ENCODE results near the gene KCNJ11. TPM values are rescaled to one million over a fixed set of nuclear protein-coding genes. Genes with fewer than 3 reads are reported as not detected.

KCNJ11 gene
- total RNA-seq, 1 donor from 2014 or later, result 8.7 TPM

- DNase-seq (ENCODE audit: low read depth), result no peak
These were observed 20.2 kb upstream of the KCNJ11 start for GRCh38 chr11:17408641-17409040.

DNA sequence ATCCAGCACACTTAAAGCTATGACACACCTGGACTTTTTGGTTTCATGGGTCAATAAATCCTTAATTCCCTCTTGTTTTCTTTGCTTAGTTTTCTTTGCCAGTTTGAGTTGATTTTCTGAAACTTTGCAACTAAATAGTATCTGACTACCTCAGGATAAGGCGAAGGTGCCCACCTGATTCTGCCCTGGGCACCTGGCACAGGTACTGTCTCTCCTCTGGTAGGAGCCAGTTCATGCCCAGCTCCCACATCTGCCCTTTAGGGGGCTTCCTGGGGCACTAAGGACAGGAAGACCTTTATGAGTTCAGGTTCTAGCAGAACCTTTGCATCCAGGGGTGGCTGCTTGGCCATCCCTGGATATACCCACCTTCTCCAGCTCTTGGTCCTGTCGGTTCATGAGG lies 19.6 kb upstream of the KCNJ11 start:
- no peak for DNase-seq (ENCODE audit: low read depth)

GRCh38 chr11:17407575-17407974 lies 19.1 kb upstream of the KCNJ11 start:
- no peak for DNase-seq (ENCODE audit: low read depth)

GRCh38 chr11:17406818-17407149 lies 18.3 kb upstream of the KCNJ11 start:
- DNase-seq (ENCODE audit: low read depth), result no peak

DNA sequence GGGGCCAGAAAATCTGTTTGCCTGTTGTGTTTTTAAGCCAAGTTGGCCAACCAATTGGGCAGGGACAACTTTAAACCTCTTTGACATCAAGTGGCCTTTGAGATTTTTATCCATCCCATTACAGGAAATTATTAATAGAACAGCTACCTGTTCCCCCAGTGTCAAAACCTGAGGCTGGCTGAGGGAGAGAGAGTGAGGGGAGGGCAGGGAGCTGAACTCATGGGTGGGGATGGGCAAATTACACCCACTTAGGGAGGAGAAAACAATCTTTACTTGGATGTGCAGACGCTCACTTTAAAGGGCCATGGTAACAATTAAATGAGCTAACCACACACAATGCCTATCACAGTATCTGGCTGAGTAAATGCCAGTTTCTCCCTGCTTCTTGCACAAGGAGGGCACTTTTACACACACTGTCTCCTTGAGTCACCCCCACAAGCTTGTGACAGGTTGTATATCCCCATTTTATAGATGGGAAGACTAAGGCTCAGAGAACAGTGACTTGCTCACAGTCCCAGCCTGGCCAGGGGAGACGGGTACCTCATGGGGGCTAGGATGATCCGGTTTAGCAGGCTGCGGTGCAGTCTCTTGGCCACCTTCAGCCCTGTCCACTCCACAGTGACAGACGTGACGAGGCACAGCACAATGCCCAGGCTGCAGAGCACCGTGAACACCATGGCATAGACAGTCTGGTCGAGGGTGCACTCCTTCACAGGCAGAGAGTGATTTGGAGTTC lies 17.8 kb upstream of the KCNJ11 start:
- no peak for DNase-seq (ENCODE audit: low read depth)

GRCh38 chr11:17405232-17406005 lies 17.0 kb upstream of the KCNJ11 start:
- DNase-seq (ENCODE audit: low read depth), result peak; percentile 95

DNA sequence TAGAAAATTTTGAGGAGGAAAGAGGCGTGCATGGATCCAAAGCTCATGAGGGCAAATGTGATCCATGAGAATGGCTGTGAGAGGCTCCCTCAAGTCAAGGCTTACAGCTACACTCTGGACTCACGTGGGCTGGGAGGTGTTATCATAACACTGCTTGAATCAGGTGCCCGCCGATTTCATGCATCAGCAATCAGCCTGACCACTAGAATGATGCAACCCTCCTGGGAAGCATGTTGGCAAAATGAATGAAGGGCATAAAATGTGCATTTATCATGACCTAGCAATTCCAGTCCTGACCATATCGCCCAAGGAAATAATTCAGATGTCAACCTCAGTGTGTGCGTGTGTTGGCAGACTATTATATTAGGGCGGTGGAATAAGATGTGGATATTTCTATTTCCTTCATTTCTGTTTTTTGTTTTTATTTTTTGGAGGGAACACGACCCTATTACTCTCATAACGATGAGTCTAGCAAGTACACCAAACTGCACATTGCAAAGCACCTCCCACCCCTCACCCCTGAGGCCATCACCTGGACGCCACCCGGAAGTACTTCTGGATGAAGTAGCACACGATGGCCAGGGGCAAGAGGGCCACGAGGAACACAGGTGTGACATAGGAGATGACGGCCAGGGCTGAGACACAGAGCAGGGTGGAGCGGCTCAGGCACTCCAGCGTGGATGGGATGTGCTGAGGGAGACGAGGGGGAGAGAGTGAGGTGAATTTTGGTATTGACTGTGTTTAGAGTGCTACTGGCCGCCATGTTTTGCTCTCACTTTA lies 15.7 kb upstream of the KCNJ11 start:
- DNase-seq (ENCODE audit: low read depth), result peak; percentile 39

DNA sequence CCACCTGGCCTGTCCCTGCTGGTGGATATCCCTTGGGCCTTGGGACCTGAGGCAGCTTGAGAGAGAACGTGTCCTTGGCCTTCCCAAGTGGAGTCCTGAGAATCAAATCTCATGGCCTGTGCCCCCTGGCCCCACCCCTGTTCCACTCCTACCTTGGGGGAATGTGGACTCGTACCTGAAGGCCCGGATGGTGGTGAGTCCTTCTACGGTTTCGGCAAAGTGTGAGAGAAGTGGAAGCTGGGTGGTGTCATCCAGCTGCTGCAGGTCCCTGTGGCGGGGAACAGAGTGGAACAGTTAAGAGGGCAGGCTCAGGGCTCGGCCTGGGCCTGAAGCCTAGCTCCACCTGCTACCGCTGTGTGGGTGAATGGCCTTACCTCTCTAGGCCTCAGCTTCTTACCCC lies 14.0 kb upstream of the KCNJ11 start:
- DNase-seq (ENCODE audit: low read depth), result no peak

GRCh38 chr11:17401841-17402240 lies 13.4 kb upstream of the KCNJ11 start:
- DNase-seq (ENCODE audit: low read depth), result no peak

GRCh38 chr11:17401316-17401715 lies 12.9 kb upstream of the KCNJ11 start:
- DNase-seq (ENCODE audit: low read depth), result peak; percentile 55

DNA sequence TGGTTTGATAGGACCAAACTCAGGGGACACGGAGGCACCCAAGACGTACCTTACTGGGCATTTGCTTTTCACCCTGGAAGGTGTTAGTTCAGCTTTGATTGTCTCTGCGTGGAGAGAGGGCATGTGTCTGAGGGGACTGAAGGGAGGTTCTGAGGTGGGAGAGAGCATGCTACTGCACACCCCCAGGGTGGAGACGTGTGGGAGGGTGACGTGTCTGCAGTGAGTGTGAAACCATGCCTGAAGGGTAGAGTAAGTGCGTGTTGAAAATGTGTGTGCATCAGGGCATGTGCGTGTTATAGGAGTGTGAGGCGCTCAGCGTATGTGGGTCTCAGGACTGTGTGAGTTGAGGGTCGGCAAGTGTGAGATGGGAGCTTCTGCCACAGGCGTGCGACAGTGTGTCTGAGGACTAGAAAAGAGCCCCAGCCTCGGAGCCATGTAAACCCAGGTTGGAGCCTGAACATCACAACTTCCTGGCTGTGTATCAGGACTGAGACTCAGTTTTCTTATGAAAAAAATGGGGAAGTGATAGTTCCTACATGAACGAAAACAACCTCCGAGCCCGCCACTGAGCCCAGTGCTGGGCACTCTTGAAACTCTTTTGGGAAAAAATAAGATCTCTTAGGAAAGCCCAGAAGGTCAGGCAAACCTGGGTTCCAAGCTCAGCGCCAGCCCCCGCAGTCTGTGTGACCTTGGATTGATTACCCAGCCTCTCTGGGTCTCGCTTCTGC lies 11.8 kb upstream of the KCNJ11 start:
- DNase-seq (ENCODE audit: low read depth), result no peak

- no peak for DNase-seq (ENCODE audit: low read depth)
These were observed 10.8 kb upstream of the KCNJ11 start for GRCh38 chr11:17399236-17399635.

DNA sequence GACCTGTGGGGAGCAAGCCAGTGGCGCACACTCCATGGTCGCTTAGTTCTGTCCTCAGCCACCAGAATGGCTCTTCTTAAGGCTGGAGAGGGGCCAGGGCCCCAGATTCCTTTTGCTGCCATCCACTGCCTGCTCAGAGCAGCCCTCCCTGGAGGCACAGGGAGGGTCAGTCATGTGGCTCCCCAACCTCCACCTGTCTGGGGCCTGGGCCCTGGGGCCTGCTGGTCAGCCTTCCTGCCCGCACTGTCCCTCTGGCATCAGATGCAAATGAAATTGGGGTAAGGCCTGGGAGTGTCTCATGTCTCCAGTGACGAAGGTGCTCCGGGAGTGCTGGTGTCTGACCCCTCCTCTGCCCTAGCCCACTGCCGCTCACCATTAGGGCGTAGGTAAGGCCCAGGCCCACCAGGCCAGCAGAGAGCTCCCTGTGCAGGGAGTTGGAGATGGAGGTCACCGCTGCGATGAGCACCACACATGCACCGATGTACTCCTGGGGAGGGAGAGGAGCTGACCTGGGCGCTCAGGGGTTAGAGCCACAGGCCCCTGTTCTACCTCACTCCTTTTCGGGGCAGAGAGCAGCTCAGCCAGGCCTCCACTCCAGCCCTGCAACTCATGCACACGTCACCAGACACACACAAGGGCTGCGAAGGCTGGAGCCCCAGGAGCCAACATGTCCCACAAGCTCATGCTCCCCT lies 9.0 kb upstream of the KCNJ11 start:
- DNase-seq (ENCODE audit: low read depth), result no peak

- no peak for DNase-seq (ENCODE audit: low read depth)
These were observed 8.3 kb upstream of the KCNJ11 start for GRCh38 chr11:17396598-17397310.

GRCh38 chr11:17395978-17396377 lies 7.5 kb upstream of the KCNJ11 start:
- DNase-seq (ENCODE audit: low read depth), result no peak

DNA sequence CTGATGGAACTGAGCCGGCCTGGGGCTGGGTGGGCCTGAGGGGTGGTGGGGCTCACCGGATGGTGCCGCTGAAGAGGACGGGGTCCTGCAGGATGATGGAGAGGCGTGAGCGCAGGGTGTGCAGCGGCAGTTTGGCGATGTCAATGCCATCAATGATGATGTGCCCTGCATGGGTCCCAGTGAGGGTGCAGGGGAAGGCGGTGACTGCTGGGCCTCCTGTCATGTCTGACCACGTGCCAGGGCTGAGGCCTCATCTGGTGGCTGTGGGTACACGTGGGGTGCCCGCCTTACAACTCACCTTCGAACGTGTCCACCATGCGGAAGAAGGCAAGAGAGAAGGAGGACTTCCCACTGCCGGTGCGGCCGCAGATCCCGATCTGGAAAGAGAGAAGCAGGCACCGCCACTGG lies 7.1 kb upstream of the KCNJ11 start:
- no peak for DNase-seq (ENCODE audit: low read depth)

DNA sequence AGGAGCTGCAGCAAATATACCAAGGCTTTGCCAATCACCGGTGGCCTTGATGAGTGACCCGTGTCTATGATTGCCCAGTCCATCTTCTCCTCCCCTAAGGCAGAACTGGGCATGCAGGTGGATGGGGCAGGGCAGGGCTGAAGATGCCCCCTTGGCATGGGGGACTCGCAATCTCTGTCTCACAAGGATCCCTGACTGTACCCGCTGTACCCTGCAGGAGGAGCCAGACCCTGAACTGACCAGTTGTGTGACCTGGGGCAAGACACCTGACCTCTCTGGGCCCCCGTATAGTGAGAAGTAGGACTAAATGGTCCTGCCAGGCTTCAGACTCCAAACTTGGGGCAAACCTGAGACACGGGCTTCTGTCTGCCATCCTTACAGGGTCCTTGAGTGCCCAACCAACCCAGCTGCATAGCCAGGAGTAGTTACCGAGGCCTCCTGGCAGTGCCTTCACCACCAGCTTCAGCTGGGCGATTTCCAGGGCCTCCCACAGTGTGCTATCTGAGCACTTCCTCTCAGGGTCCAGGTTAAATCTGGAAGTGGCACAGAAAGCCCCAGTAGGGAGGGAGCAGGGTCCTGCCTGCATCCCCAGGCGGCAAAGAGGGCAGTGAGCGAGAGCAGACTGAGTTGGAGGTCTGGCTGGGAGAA lies 6.4 kb upstream of the KCNJ11 start:
- no peak for DNase-seq (ENCODE audit: low read depth)

GRCh38 chr11:17393472-17393871 lies 5.0 kb upstream of the KCNJ11 start:
- no peak for DNase-seq (ENCODE audit: low read depth)

GRCh38 chr11:17392872-17393271 lies 4.4 kb upstream of the KCNJ11 start:
- DNase-seq (ENCODE audit: low read depth), result no peak

All from myocyte (in vitro differentiated cells).